Measurements from ENCODE around the gene SMIM43.

Gene SMIM43

GRCh38 chr4:121794505-121795188 is 29.7 kb upstream of the SMIM43 start:
- DNase-seq (ENCODE audit: extremely low spot score) = no peak
- TF ChIP-seq L3MBTL2 (conservative IDR thresholded peaks at IDR 0.05) (no peak), SUZ12 (IDR thresholded peaks at IDR 0.05) (no peak), HDGF (IDR thresholded peaks at IDR 0.05; ENCODE audit: borderline replicate concordance) (no peak), LEF1 (IDR thresholded peaks at IDR 0.05; ENCODE audit: borderline replicate concordance) (no peak), PKNOX1 (IDR thresholded peaks at IDR 0.05) (no peak), ELF4 (IDR thresholded peaks at IDR 0.05) (no peak), BHLHE40 (IDR thresholded peaks at IDR 0.05; ENCODE audit: borderline replicate concordance) (no peak), NFRKB (IDR thresholded peaks at IDR 0.05) (no peak), ARNT (IDR thresholded peaks at IDR 0.05) (no peak), FOXK2 (IDR thresholded peaks at IDR 0.05) (no peak), TARDBP (IDR thresholded peaks at IDR 0.05) (no peak), FOXA1 (IDR thresholded peaks at IDR 0.05) (no peak), FOXM1 (IDR thresholded peaks at IDR 0.05; ENCODE audit: borderline replicate concordance) (no peak), ZNF384 (IDR thresholded peaks at IDR 0.05) (no peak), SP1 (IDR thresholded peaks at IDR 0.05) (no peak), CTBP1 (IDR thresholded peaks at IDR 0.05; ENCODE audit: borderline replicate concordance) (no peak)
- CTCF ChIA-PET = no interaction called here
- POLR2A ChIA-PET = no interaction called here

- no peak for TF ChIP-seq ARNT (IDR thresholded peaks at IDR 0.05)
- DNase-seq (ENCODE audit: extremely low spot score) = no peak
- ChIA-PET CTCF (no interaction called here), POLR2A (interaction anchor here (0.9 kb wide), 1 partner anchor 77 kb away, joined by 3 read pairs; no protein-coding TSS in a partner anchor)
Observed at GRCh38 chr4:121792966-121793365, 28.0 kb upstream of the SMIM43 start.

GRCh38 chr4:121791481-121791880 is 26.5 kb upstream of the SMIM43 start:
- POLR2A ChIA-PET = interaction anchor here (1.1 kb wide), 1 partner anchor 9 kb away, joined by 4 read pairs; the partner anchor contains the start of gene EXOSC9
- CTCF ChIA-PET = no interaction called here
- no peak for DNase-seq (ENCODE audit: extremely low spot score)
- TF ChIP-seq L3MBTL2 (conservative IDR thresholded peaks at IDR 0.05) (no peak), FOXA1 (IDR thresholded peaks at IDR 0.05) (no peak), HDGF (IDR thresholded peaks at IDR 0.05; ENCODE audit: borderline replicate concordance) (no peak), NFRKB (IDR thresholded peaks at IDR 0.05) (no peak), ELF4 (IDR thresholded peaks at IDR 0.05) (no peak), SP1 (IDR thresholded peaks at IDR 0.05) (no peak), CTBP1 (IDR thresholded peaks at IDR 0.05; ENCODE audit: borderline replicate concordance) (no peak), FOXM1 (IDR thresholded peaks at IDR 0.05; ENCODE audit: borderline replicate concordance) (no peak), TARDBP (IDR thresholded peaks at IDR 0.05) (no peak), BHLHE40 (IDR thresholded peaks at IDR 0.05; ENCODE audit: borderline replicate concordance) (no peak), ZNF384 (IDR thresholded peaks at IDR 0.05) (no peak), PKNOX1 (IDR thresholded peaks at IDR 0.05) (no peak), LEF1 (IDR thresholded peaks at IDR 0.05; ENCODE audit: borderline replicate concordance) (no peak), ARNT (IDR thresholded peaks at IDR 0.05) (no peak), FOXK2 (IDR thresholded peaks at IDR 0.05) (no peak)

GRCh38 chr4:121790976-121791375 is 26.0 kb upstream of the SMIM43 start:
- no peak for TF ChIP-seq PKNOX1 (IDR thresholded peaks at IDR 0.05)
- TF ChIP-seq ELF4 (IDR thresholded peaks at IDR 0.05) = no peak
- no peak for TF ChIP-seq BHLHE40 (IDR thresholded peaks at IDR 0.05; ENCODE audit: borderline replicate concordance)
- TF ChIP-seq FOXK2 (IDR thresholded peaks at IDR 0.05) = no peak
- TF ChIP-seq ARNT (IDR thresholded peaks at IDR 0.05) = no peak
- no peak for TF ChIP-seq FOXM1 (IDR thresholded peaks at IDR 0.05; ENCODE audit: borderline replicate concordance)
- no peak for TF ChIP-seq SUZ12 (IDR thresholded peaks at IDR 0.05)
- no peak for TF ChIP-seq CTBP1 (IDR thresholded peaks at IDR 0.05; ENCODE audit: borderline replicate concordance)
- no peak for TF ChIP-seq LEF1 (IDR thresholded peaks at IDR 0.05; ENCODE audit: borderline replicate concordance)
- no peak for TF ChIP-seq NFRKB (IDR thresholded peaks at IDR 0.05)
- TF ChIP-seq FOXA1 (IDR thresholded peaks at IDR 0.05) = no peak
- no peak for TF ChIP-seq HDGF (IDR thresholded peaks at IDR 0.05; ENCODE audit: borderline replicate concordance)
- TF ChIP-seq TARDBP (IDR thresholded peaks at IDR 0.05) = no peak
- no peak for TF ChIP-seq ZNF384 (IDR thresholded peaks at IDR 0.05)
- POLR2A ChIA-PET = interaction anchor here (1.6 kb wide), 1 partner anchor 10 kb away, joined by 8 read pairs; the partner anchor contains the start of gene EXOSC9
- no peak for DNase-seq (ENCODE audit: extremely low spot score)
- CTCF ChIA-PET = no interaction called here

GRCh38 chr4:121789960-121790829 is 25.2 kb upstream of the SMIM43 start:
- TF ChIP-seq FOXA1 (IDR thresholded peaks at IDR 0.05) (no peak), NFRKB (IDR thresholded peaks at IDR 0.05) (no peak), FOXK2 (IDR thresholded peaks at IDR 0.05) (no peak), ZNF384 (IDR thresholded peaks at IDR 0.05) (no peak), TARDBP (IDR thresholded peaks at IDR 0.05) (no peak), BHLHE40 (IDR thresholded peaks at IDR 0.05; ENCODE audit: borderline replicate concordance) (no peak), LEF1 (IDR thresholded peaks at IDR 0.05; ENCODE audit: borderline replicate concordance) (no peak), ARNT (IDR thresholded peaks at IDR 0.05) (no peak), FOXM1 (IDR thresholded peaks at IDR 0.05; ENCODE audit: borderline replicate concordance) (no peak), SP1 (IDR thresholded peaks at IDR 0.05) (no peak), PKNOX1 (IDR thresholded peaks at IDR 0.05) (no peak), ELF4 (IDR thresholded peaks at IDR 0.05) (no peak), L3MBTL2 (conservative IDR thresholded peaks at IDR 0.05) (no peak), SUZ12 (IDR thresholded peaks at IDR 0.05) (no peak), HDGF (IDR thresholded peaks at IDR 0.05; ENCODE audit: borderline replicate concordance) (no peak), CTBP1 (IDR thresholded peaks at IDR 0.05; ENCODE audit: borderline replicate concordance) (no peak)
- CTCF ChIA-PET = interaction anchor here (0.7 kb wide), 1 partner anchor 12 kb away, joined by 3 read pairs; no protein-coding TSS in a partner anchor
- POLR2A ChIA-PET = interaction anchor here (1.6 kb wide), 1 partner anchor 11 kb away, joined by 8 read pairs; the partner anchor contains the start of gene EXOSC9
- DNase-seq (ENCODE audit: extremely low spot score) = no peak

Measured in HEK293T (cell line).